ENCODE data around the gene MSMB. TPM values are rescaled to one million over a fixed set of nuclear protein-coding genes. Genes with fewer than 3 reads are reported as not detected.
"Not testable (repeated sequence)": the region's sequence is repeated elsewhere in the genome, so short reads cannot be mapped to it uniquely, and the experiment has no call there.

The MSMB gene, protein sequence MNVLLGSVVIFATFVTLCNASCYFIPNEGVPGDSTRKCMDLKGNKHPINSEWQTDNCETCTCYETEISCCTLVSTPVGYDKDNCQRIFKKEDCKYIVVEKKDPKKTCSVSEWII
- 1 to 10 TPM in 2 of 3 donors, not detected in 1; 4.0 to 7.2 TPM for total RNA-seq

DNA sequence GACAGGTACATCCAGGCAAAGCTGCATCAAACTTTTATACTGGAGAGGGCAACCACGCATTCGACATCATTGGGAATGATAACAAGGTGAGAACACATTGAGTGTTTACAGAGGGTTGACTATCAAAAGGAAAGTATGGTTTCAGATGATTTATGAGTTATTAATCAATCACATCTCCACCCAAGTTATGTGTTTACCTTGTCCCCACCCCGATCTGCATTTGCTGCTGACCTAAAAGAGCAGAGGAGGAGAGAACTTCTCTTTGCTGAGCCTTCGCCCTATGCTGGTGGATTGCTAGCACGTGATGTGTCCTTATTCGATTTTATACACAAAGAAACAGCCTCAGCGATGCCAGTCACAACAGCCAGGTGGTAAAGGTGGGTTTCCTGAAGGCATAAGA is at the start of gene MSMB:
Gene MSMB, minus strand, starts transcription at position 9 of the 400 bp plus-strand sequence. CDS start 32 bp downstream, outside the sequence.
- Histone ChIP-seq H3K27me3 (no peaks in the 10 kb centered on the region), H3K36me3 (no peaks in the 10 kb centered on the region), H3K27ac (no peak within 1 kb of the TSS), H3K4me1 (no peaks in the 10 kb centered on the region), H3K9me3 (no peaks in the 10 kb centered on the region), H3K4me3 (no peak within 1 kb of the TSS)
- DNase-seq (ENCODE audit: low spot score in 2 of 2) = no peak
- TF ChIP-seq CTCF (IDR thresholded peaks at IDR 0.05) (no peak), POLR2A (IDR thresholded peaks at IDR 0.05) (no peak), POLR2AphosphoS5 (IDR thresholded peaks at IDR 0.05) (no peak)
- intact Hi-C loops (cut with DNase I; ENCODE audit: low total_unique reads) = no loop called here

DNA sequence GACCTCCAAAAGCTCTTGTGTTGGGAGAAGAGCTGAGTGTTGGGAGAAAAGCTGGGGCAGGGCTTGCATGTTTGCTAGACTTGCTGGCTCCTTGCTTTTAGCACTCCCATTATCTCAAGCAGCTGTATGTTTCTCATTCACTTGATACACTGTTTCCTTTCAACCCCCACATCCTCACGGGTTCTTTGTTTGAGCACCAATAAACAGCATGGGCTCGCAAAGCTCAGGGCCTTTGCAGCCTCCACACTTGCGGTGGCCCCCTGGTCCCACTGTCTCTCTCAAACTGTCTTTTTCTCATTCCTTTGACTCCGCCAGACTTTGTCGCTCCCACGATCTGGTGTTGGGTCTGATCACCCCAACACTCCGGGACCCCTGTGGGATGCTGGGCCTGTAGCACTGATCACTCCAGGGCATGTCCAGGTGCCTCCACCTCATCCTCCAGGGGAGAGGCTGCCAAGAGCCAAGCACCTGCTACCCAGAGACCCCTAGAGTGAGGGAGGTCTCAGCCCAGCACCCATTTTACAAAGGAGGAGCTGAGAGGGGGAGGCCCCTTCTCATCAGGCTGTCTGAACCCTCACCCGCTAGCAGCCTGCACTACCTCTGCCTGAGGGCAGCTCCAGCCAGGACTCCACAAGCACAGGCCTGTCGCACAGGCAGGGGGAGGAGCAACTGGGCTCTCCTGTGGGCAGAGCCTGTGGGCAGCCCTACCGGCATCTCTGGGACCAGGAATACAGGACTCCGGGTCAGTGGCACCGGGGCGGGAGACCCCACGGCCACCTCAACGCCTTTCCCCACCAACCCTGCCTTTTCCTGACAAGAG is 49.1 kb upstream of the MSMB start:
- intact Hi-C loops (cut with DNase I; ENCODE audit: low total_unique reads) = loop anchor here (5.0 kb wide), 1 partner anchor 1888 kb away; no protein-coding TSS in a partner anchor
- Histone ChIP-seq H3K9me3 (no peaks in the 10 kb centered on the region), H3K36me3 (no peaks in the 10 kb centered on the region), H3K27me3 (no peaks in the 10 kb centered on the region), H3K4me3 (no peak overlapping the region), H3K27ac (no peak overlapping the region), H3K4me1 (no peaks in the 10 kb centered on the region)
- DNase-seq (ENCODE audit: low spot score in 2 of 2) = no peak
- TF ChIP-seq POLR2AphosphoS5 (IDR thresholded peaks at IDR 0.05) (no peak), CTCF (IDR thresholded peaks at IDR 0.05) (no peak), POLR2A (IDR thresholded peaks at IDR 0.05) (no peak)

GRCh38 chr10:46094197-46094500 is 48.1 kb upstream of the MSMB start:
- Histone ChIP-seq H3K9me3 (no peaks in the 10 kb centered on the region), H3K27ac (no peak overlapping the region), H3K36me3 (no peaks in the 10 kb centered on the region), H3K4me1 (no peaks in the 10 kb centered on the region), H3K27me3 (no peaks in the 10 kb centered on the region), H3K4me3 (no peak overlapping the region)
- no peak for DNase-seq (ENCODE audit: low spot score in 2 of 2)
- TF ChIP-seq POLR2A (IDR thresholded peaks at IDR 0.05) = no peak
- TF ChIP-seq POLR2AphosphoS5 (IDR thresholded peaks at IDR 0.05) = no peak
- intact Hi-C loops (cut with DNase I; ENCODE audit: low total_unique reads) = loop anchor here (5.0 kb wide), 1 partner anchor 1887 kb away; no protein-coding TSS in a partner anchor

DNA sequence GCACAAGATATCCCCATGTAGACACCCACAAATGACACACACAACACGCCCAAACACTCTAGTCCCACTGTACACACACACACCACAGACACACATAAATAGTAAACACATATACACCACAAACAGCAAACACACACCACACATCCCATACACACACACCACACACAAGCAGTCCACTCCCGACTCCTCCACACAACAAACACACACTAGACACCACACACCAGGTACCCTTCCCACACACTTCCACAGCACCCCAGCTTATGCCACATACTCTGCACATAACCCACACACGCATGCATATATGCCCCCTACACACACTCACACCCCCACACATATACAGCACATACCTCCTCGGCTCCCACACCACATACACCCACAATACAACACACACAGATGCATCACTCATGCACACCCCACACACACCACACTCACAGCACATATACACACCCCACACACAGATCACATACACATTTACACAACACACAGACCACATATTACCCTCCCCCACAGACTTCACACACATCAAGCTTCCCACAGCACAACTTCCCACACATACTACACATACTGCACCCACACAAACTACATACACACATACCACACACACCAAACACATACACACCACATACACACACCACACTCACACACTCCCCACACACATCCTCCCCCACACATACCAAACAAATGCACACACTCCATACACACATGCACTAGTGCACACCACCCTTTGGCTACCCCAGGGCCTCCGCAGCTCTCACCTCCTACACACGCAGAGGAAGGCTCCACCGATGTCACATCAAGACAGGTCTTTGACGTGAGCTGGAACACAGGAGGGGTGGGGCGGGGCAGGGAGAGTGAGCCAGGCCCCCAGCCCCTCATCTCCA is 47.5 kb upstream of the MSMB start:
- not testable (repeated sequence) for H3K4me3 ChIP-seq; DNase-seq (ENCODE audit: low spot score in 2 of 2); H3K9me3 ChIP-seq; H3K4me1 ChIP-seq; H3K27me3 ChIP-seq; H3K27ac ChIP-seq; H3K36me3 ChIP-seq
- intact Hi-C loops (cut with DNase I; ENCODE audit: low total_unique reads) = loop anchor here (5.0 kb wide), 1 partner anchor 1886 kb away; no protein-coding TSS in a partner anchor

DNA sequence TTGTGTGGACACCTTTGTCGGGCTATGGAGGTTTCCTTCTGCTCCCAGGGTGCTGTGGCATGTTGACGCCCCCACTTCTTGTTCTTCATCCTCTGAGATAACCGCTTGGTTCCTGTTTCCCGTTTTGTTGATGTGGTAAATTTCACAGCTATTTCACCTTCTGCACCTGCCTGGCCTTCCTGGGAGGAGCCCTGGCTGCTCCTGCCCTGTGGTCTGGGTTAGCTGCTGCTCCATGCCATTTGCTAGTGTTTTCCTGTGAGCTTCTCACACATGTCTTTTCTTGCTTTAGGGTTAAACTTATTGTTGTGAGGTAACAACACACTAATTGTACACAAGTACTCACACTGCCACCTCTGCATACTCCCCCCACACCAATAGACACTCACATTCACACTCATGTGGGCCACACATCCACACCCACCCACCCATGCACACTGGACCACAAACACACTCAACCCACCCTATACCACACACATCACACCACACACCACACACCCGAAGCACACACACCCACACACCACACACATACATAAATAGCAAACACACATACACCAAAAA is 46.5 kb upstream of the MSMB start:
- H3K9me3 ChIP-seq = no peaks in the 10 kb centered on the region
- H3K4me3 ChIP-seq = no peak overlapping the region
- H3K27me3 ChIP-seq = no peaks in the 10 kb centered on the region
- no peaks in the 10 kb centered on the region for H3K4me1 ChIP-seq
- no peaks in the 10 kb centered on the region for H3K36me3 ChIP-seq
- DNase-seq (ENCODE audit: low spot score in 2 of 2) = no peak
- TF ChIP-seq CTCF (IDR thresholded peaks at IDR 0.05) (no peak), POLR2A (IDR thresholded peaks at IDR 0.05) (no peak), POLR2AphosphoS5 (IDR thresholded peaks at IDR 0.05) (no peak)
- no peak overlapping the region for H3K27ac ChIP-seq
- intact Hi-C loops (cut with DNase I; ENCODE audit: low total_unique reads) = loop anchor here (5.0 kb wide), 1 partner anchor 1885 kb away; no protein-coding TSS in a partner anchor

All from breast epithelium (tissue), 4 donors.